ENCODE data around the gene KRT40.

DNA sequence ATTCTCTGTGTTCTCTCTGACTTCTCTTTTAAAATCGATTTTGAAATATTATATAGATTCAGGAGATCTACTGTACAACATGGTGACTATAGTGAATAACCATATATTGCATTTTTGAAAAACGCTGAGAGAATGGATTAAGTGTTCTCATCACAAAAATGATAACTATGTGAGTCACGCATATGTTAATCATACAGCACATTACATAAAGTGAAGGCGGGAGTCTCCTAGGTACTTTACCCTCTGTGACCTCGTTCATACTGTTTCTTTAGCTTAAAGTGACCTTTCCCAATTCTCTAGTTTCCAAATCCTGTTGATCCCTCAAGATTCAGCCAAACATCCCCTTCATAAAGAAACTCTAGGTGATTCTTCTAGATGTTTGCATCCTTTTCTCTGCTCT is 18.7 kb upstream of the KRT40 start:
- TF ChIP-seq GABPA (IDR thresholded peaks at IDR 0.05; ENCODE audit: borderline replicate concordance, insufficient read depth, low read length): no peak
- no peak for TF ChIP-seq POLR2A (IDR thresholded peaks at IDR 0.05; ENCODE audit: control extremely low read depth in 1 of 2, low read depth in 2 of 2, low read length in 2 of 2)
- TF ChIP-seq, protein P1, sequence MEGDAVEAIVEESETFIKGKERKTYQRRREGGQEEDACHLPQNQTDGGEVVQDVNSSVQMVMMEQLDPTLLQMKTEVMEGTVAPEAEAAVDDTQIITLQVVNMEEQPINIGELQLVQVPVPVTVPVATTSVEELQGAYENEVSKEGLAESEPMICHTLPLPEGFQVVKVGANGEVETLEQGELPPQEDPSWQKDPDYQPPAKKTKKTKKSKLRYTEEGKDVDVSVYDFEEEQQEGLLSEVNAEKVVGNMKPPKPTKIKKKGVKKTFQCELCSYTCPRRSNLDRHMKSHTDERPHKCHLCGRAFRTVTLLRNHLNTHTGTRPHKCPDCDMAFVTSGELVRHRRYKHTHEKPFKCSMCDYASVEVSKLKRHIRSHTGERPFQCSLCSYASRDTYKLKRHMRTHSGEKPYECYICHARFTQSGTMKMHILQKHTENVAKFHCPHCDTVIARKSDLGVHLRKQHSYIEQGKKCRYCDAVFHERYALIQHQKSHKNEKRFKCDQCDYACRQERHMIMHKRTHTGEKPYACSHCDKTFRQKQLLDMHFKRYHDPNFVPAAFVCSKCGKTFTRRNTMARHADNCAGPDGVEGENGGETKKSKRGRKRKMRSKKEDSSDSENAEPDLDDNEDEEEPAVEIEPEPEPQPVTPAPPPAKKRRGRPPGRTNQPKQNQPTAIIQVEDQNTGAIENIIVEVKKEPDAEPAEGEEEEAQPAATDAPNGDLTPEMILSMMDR (IDR thresholded peaks at IDR 0.05; ENCODE audit: control extremely low read depth in 1 of 3, insufficient read depth in 1 of 3, low read depth in 1 of 3, low read length in 3 of 3): no peak
- no peak for TF ChIP-seq EZH2 (IDR thresholded peaks at IDR 0.05; ENCODE audit: low read depth, low read length, severe bottlenecking)
- TF ChIP-seq, protein P2, sequence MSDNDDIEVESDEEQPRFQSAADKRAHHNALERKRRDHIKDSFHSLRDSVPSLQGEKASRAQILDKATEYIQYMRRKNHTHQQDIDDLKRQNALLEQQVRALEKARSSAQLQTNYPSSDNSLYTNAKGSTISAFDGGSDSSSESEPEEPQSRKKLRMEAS (IDR thresholded peaks at IDR 0.05): no peak
- TF ChIP-seq JUN (IDR thresholded peaks at IDR 0.05; ENCODE audit: low read depth, low read length): no peak
- no peak for TF ChIP-seq SP2 (IDR thresholded peaks at IDR 0.05; ENCODE audit: low read length)
- no peak for TF ChIP-seq JUND (IDR thresholded peaks at IDR 0.05; ENCODE audit: low read length)
- no peak for TF ChIP-seq POLR2AphosphoS5 (IDR thresholded peaks at IDR 0.05; ENCODE audit: low read depth, low read length)
- TF ChIP-seq YY1 (IDR thresholded peaks at IDR 0.05; ENCODE audit: low read depth, low read length): no peak
- no peak for TF ChIP-seq SIN3A (conservative IDR thresholded peaks at IDR 0.05 in 1 of 2, IDR thresholded peaks at IDR 0.05 in 1 of 2; ENCODE audit: low read depth in 1 of 2, low read length in 2 of 2)
- no peak for TF ChIP-seq TBP (IDR thresholded peaks at IDR 0.05; ENCODE audit: low read depth, low read length)

All from H1 (cell line).